PC-3 (cell line): Measurements from ENCODE around the gene ZSCAN32. TPM values are rescaled to one million over a fixed set of nuclear protein-coding genes. Genes with fewer than 3 reads are reported as not detected.

ENCODE experiments used
- ATAC-seq: fragments of 200-7000 bp; cut with Tn5 transposase; 2 replicates; pipeline ENCODE4 v1.9.1; 2020; ENCODE audit warnings: mild to moderate bottlenecking, moderate library complexity
- BruUV-seq: library from RNA; stranded (reverse); fragments of 400-500 nt; replicated peaks from 2 replicates; lab custom pipeline; 2021; lab: Mats Ljungman, UMichigan
- CTCF ChIA-PET: fragments of 300-600 bp; sonication (Branson Sonifier 250); formaldehyde crosslinking; loops from one replicate; lab custom pipeline; 2022; ENCODE audit warnings: antibody characterized with exemption; lab: Charles Lee
- POLR2A ChIA-PET: fragments of 300-600 bp; sonication (Branson Sonifier 250); formaldehyde crosslinking; loops from one replicate; lab custom pipeline; 2022; ENCODE audit warnings: antibody characterized with exemption; ENCODE audit not compliant: unreplicated experiment; lab: Charles Lee
- DNase-seq: peaks from one replicate; pipeline ENCODE4 v3.0.0-alpha.2; 2015
- H2AFZ ChIP-seq: fragments of 300-600 bp; sonication (generic); 2 replicates; pipeline ENCODE4 v1.6.0; 2016; ENCODE audit warnings: antibody characterized with exemption, low read length
- H3F3A ChIP-seq: fragments of 300-600 bp; sonication (generic); one replicate; pipeline ENCODE4 v1.6.0; 2017; ENCODE audit warnings: antibody characterized with exemption, low read length, control low read depth, mild to moderate bottlenecking; ENCODE audit not compliant: unreplicated experiment
- H3K27ac ChIP-seq: fragments of 300-600 bp; sonication (generic); 2 replicates; pipeline ENCODE4 v1.5.1; 2016; ENCODE audit warnings: mild to moderate bottlenecking, low read length
- H3K27me3 ChIP-seq: fragments of 300-600 bp; sonication (generic); 2 replicates; pipeline ENCODE4 v1.6.1; 2016; ENCODE audit warnings: low read length, mixed read lengths
- H3K36me3 ChIP-seq: fragments of 300-600 bp; sonication (generic); 2 replicates; pipeline ENCODE4 v1.6.1; 2016; ENCODE audit warnings: low read depth, mixed run types, low read length, mixed read lengths
- H3K4me1 ChIP-seq: fragments of 300-600 bp; sonication (generic); 2 replicates; pipeline ENCODE4 v1.5.1; 2016; ENCODE audit warnings: low read length; ENCODE audit not compliant: insufficient read depth
- H3K4me2 ChIP-seq: fragments of 300-600 bp; sonication (generic); 2 replicates; pipeline ENCODE4 v1.6.0; 2016; ENCODE audit warnings: low read length
- H3K4me3 ChIP-seq: fragments of 300-600 bp; sonication (generic); 2 replicates; pipeline ENCODE4 v1.5.1; 2016; ENCODE audit warnings: mild to moderate bottlenecking, low read length, mixed read lengths
- H3K79me2 ChIP-seq: fragments of 300-600 bp; sonication (generic); 2 replicates; pipeline ENCODE4 v1.6.1; 2017; ENCODE audit warnings: low read length, mixed read lengths
- H3K9ac ChIP-seq: fragments of 300-600 bp; sonication (generic); 2 replicates; pipeline ENCODE4 v1.6.0; 2016; ENCODE audit warnings: mild to moderate bottlenecking, low read length
- H3K9me2 ChIP-seq: fragments of 300-600 bp; sonication (generic); replicated peaks from 2 replicates; pipeline ENCODE4 v1.6.1; 2016; ENCODE audit warnings: mixed run types, low read length, mixed read lengths
- H3K9me3 ChIP-seq: fragments of 300-600 bp; sonication (generic); 2 replicates; pipeline ENCODE4 v1.6.1; 2016; ENCODE audit warnings: low read length, mixed read lengths
- H4K20me1 ChIP-seq: fragments of 300-600 bp; sonication (generic); 2 replicates; pipeline ENCODE4 v1.6.1; 2016; ENCODE audit warnings: low read length, mixed read lengths
- EZH2 ChIP-seq: fragments of 300-600 bp; sonication (generic); IDR thresholded peaks from one replicate; pipeline ENCODE4 v1.6.1; 2017; ENCODE audit warnings: antibody characterized with exemption, mild to moderate bottlenecking, low read length; ENCODE audit not compliant: unreplicated experiment
- EZH2phosphoT487 ChIP-seq: fragments of 300-600 bp; sonication (generic); IDR thresholded peaks from 2 replicates; pipeline ENCODE4 v1.6.1; 2018; ENCODE audit warnings: mild to moderate bottlenecking, antibody characterized with exemption, low read length, borderline replicate concordance
- intact Hi-C: fragments of 100-400 bp; cut with micrococcal nuclease; formaldehyde crosslinking; loops from 2 replicates; pipeline ENCODE4 v1.9.0; 2023
- total RNA-seq: library from RNA; depleted of rRNA; stranded (reverse); fragments of >200 nt; gene quantifications from 2 replicates; pipeline ENCODE4 v1.2.3, GENCODE V29; 2014
- TF ChIP-seq, protein P1 (sequence below): fragments of 300-600 bp; sonication (generic); conservative IDR thresholded peaks from 2 replicates; pipeline ENCODE4 v1.5.1; 2017; ENCODE audit warnings: antibody characterized with exemption, low read depth, mild to moderate bottlenecking, low read length

The ZSCAN32 gene
- total RNA-seq, 1 experiment from 2014 or later: 7.5 TPM

DNA sequence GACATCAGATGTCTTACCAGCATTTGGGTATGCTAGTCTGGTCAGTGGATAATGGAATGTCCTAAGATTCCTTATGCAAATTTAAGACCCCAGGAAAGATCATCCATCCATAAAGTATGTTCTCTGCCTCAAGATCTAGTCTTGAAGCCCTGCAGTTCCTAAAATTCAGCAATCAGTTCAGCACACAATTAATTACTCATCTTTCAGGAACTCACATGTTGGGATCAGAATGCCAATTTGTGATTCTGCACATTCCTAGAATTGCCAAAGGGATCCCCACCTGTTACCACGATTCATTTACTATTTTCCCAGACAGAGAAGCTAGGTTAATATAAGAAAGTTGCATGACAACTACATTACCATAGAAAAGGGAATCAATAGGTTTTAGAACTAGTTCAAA, 41.9 kb downstream of the ZSCAN32 start:
- no peaks in the 10 kb centered on the region for H3F3A ChIP-seq
- no peaks in the 10 kb centered on the region for H3K4me1 ChIP-seq
- H2AFZ ChIP-seq: no peak overlapping the region
- H3K36me3 ChIP-seq: no peaks in the 10 kb centered on the region
- H3K27ac ChIP-seq: no peak overlapping the region
- H4K20me1 ChIP-seq: no peaks in the 10 kb centered on the region
- no peaks in the 10 kb centered on the region for H3K79me2 ChIP-seq
- H3K4me3 ChIP-seq: no peak overlapping the region
- ChIA-PET CTCF (no interaction called here), POLR2A (no interaction called here)
- H3K27me3 ChIP-seq: 0 out of 2 replicates have a peak, but pooled peaks cover 4% of the 10 kb centered on the region
- no TSS peak for BruUV-seq
- ATAC-seq (no peak), DNase-seq (no peak)
- H3K9ac ChIP-seq: no peak overlapping the region
- no peak overlapping the region for H3K4me2 ChIP-seq
- no peak for TF ChIP-seq EZH2phosphoT487
- TF ChIP-seq, protein P1, sequence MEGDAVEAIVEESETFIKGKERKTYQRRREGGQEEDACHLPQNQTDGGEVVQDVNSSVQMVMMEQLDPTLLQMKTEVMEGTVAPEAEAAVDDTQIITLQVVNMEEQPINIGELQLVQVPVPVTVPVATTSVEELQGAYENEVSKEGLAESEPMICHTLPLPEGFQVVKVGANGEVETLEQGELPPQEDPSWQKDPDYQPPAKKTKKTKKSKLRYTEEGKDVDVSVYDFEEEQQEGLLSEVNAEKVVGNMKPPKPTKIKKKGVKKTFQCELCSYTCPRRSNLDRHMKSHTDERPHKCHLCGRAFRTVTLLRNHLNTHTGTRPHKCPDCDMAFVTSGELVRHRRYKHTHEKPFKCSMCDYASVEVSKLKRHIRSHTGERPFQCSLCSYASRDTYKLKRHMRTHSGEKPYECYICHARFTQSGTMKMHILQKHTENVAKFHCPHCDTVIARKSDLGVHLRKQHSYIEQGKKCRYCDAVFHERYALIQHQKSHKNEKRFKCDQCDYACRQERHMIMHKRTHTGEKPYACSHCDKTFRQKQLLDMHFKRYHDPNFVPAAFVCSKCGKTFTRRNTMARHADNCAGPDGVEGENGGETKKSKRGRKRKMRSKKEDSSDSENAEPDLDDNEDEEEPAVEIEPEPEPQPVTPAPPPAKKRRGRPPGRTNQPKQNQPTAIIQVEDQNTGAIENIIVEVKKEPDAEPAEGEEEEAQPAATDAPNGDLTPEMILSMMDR: no peak
- no peak for TF ChIP-seq EZH2
- intact Hi-C loops: no loop called here
- H3K9me2 ChIP-seq: no peaks in the 10 kb centered on the region
- no peaks in the 10 kb centered on the region for H3K9me3 ChIP-seq

DNA sequence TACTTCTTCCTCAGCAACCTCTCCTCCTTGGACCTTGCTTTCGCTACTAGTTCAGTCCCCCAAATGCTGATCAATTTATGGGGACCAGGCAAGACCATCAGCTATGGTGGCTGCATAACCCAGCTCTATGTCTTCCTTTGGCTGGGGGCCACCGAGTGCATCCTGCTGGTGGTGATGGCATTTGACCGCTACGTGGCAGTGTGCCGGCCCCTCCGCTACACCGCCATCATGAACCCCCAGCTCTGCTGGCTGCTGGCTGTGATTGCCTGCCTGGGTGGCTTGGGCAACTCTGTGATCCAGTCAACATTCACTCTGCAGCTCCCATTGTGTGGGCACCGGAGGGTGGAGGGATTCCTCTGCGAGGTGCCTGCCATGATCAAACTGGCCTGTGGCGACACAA, 44.7 kb downstream of the ZSCAN32 start:
- intact Hi-C loops: no loop called here
- Histone ChIP-seq H3K9me3 (no peaks in the 10 kb centered on the region), H3K27me3 (0 out of 2 replicates have a peak, but pooled peaks cover 4% of the 10 kb centered on the region), H3K27ac (no peak overlapping the region), H3F3A (no peaks in the 10 kb centered on the region), H3K4me3 (no peak overlapping the region), H3K4me2 (no peak overlapping the region), H3K79me2 (no peaks in the 10 kb centered on the region), H3K9ac (no peak overlapping the region), H2AFZ (no peak overlapping the region), H3K36me3 (no peaks in the 10 kb centered on the region), H4K20me1 (no peaks in the 10 kb centered on the region), H3K4me1 (no peaks in the 10 kb centered on the region), H3K9me2 (no peaks in the 10 kb centered on the region)
- DNase-seq (no peak), ATAC-seq (no peak)
- BruUV-seq: no TSS peak
- ChIA-PET CTCF (no interaction called here), POLR2A (no interaction called here)
- TF ChIP-seq, protein P1: peak; percentile 17; the same call in 1 of the 2 replicates
- TF ChIP-seq EZH2phosphoT487: no peak
- TF ChIP-seq EZH2: no peak

DNA sequence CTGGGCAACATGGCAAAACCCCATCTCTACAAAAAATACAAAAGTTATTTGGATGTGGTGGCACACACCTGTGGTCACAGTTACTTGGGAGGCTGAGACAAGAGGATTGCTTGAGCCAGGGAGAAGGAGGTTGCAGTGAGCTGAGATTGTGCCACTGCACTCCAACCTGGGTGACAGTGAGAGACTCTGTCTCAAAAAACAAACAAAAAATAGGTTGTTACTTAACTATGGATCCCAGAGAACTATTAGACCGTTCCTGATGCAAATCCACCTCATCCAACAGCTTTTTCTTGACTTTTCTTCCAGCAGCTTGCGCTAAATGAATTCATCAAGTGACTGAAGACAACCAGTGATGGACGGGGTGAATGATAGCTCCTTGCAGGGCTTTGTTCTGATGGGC, 45.2 kb downstream of the ZSCAN32 start, which contains the start of gene OR2C1:
Gene OR2C1, plus strand, starts transcription at position 301 of the 400 bp plus-strand sequence. Its CDS starts 52 bp downstream, at position 353.
- H3K4me3 ChIP-seq: no peak within 1 kb of the TSS
- CTCF ChIA-PET: no interaction called here
- BruUV-seq: no TSS peak
- H2AFZ ChIP-seq: no peak within 1 kb of the TSS
- H3K9me3 ChIP-seq: no peaks in the 10 kb centered on the region
- intact Hi-C loops: no loop called here
- no peaks in the 10 kb centered on the region for H3F3A ChIP-seq
- 0 out of 2 replicates have a peak, but pooled peaks cover 1% of the 10 kb centered on the region for H3K27me3 ChIP-seq
- no peaks in the 10 kb centered on the region for H3K4me1 ChIP-seq
- DNase-seq (no peak), ATAC-seq (no peak)
- no peak for TF ChIP-seq EZH2phosphoT487
- TF ChIP-seq EZH2: no peak
- TF ChIP-seq, protein P1: no peak
- no peak within 1 kb of the TSS for H3K27ac ChIP-seq
- POLR2A ChIA-PET: no interaction called here
- no peak within 1 kb of the TSS for H3K4me2 ChIP-seq
- no peaks in the 10 kb centered on the region for H4K20me1 ChIP-seq
- H3K36me3 ChIP-seq: no peaks in the 10 kb centered on the region
- no peak within 1 kb of the TSS for H3K9ac ChIP-seq
- H3K79me2 ChIP-seq: no peaks in the 10 kb centered on the region
- no peaks in the 10 kb centered on the region for H3K9me2 ChIP-seq
